HepG2 (cell line): ENCODE data around the gene ZBTB8OS. TPM values are rescaled to one million over a fixed set of nuclear protein-coding genes. Genes with fewer than 3 reads are reported as not detected.

ENCODE experiments used
- EP300 ChIP-seq, 3 experiments: sonication (generic) in 1 of 3; formaldehyde crosslinking in 1 of 3; IDR thresholded peaks; 2 replicates each; pipeline versions ENCODE4 v1.5.1 to v1.6.1; 2011 to 2020; ENCODE audit warnings: low read depth in 2 of 3, low read length in 2 of 3, borderline replicate concordance in 1 of 3, improper control_type of control experiment in 1 of 3, mild to moderate bottlenecking in 1 of 3, missing genetic modification reagents in 1 of 3, moderate library complexity in 1 of 3
- GATA4 ChIP-seq: sonication (generic); IDR thresholded peaks from 2 replicates; pipeline ENCODE4 v1.6.1; 2016; ENCODE audit warnings: antibody characterized with exemption, low read depth, borderline replicate concordance
- GATAD1 ChIP-seq: IDR thresholded peaks from 2 replicates; pipeline ENCODE4 v1.6.1; 2016; ENCODE audit warnings: missing genetic modification reagents, missing compliant biosample characterization
- HNRNPL ChIP-seq: fragments of 200-400 bp; formaldehyde crosslinking; IDR thresholded peaks from 2 replicates; pipeline ENCODE4 v1.6.1; 2017; ENCODE audit warnings: mild to moderate bottlenecking, low read depth, low read length
- HNRNPLL ChIP-seq: fragments of 200-400 bp; formaldehyde crosslinking; IDR thresholded peaks from 2 replicates; pipeline ENCODE4 v1.6.1; 2017; ENCODE audit warnings: mild to moderate bottlenecking, low read depth, low read length; ENCODE audit not compliant: poor library complexity, severe bottlenecking
- KDM5B ChIP-seq: sonication (generic); formaldehyde crosslinking; IDR thresholded peaks from 2 replicates; pipeline ENCODE4 v1.4.0; 2020; ENCODE audit warnings: missing genetic modification reagents, mild to moderate bottlenecking, borderline replicate concordance
- MTF1 ChIP-seq: sonication (generic); formaldehyde crosslinking; IDR thresholded peaks from 2 replicates; pipeline ENCODE4 v1.5.0; 2020; ENCODE audit warnings: missing genetic modification reagents
- MYC ChIP-seq: sonication (generic); formaldehyde crosslinking; IDR thresholded peaks from 2 replicates; pipeline ENCODE4 v1.9.0; 2021; ENCODE audit warnings: missing genetic modification reagents, borderline replicate concordance
- NFE2L2 ChIP-seq: fragments of 150-350 bp; IDR thresholded peaks from 2 replicates; pipeline ENCODE4 v1.6.1; 2014; ENCODE audit warnings: low read length
- RAD21 ChIP-seq: fragments of 450-650 bp; formaldehyde crosslinking; IDR thresholded peaks from 2 replicates; pipeline ENCODE4 v1.5.0; 2020; ENCODE audit warnings: mild to moderate bottlenecking
- RBFOX2 ChIP-seq: fragments of 200-400 bp; formaldehyde crosslinking; IDR thresholded peaks from 2 replicates; pipeline ENCODE4 v1.6.1; 2017; ENCODE audit warnings: low read depth, mild to moderate bottlenecking, low read length
- RELA ChIP-seq: sonication (generic); formaldehyde crosslinking; IDR thresholded peaks from 2 replicates; pipeline ENCODE4 v1.4.0; 2020; ENCODE audit warnings: missing genetic modification reagents
- RXRB ChIP-seq: IDR thresholded peaks from 2 replicates; pipeline ENCODE4 v1.6.1; 2016; ENCODE audit warnings: borderline replicate concordance, missing genetic modification reagents, missing compliant biosample characterization
- THYN1 ChIP-seq: sonication (generic); formaldehyde crosslinking; IDR thresholded peaks from 2 replicates; pipeline ENCODE4 v1.8.1; 2023; ENCODE audit warnings: low read depth, mild to moderate bottlenecking, moderate library complexity, missing genetic modification reagents, borderline replicate concordance
- WIZ ChIP-seq: sonication (generic); formaldehyde crosslinking; IDR thresholded peaks from 2 replicates; pipeline ENCODE4 v1.5.1; 2020; ENCODE audit warnings: mild to moderate bottlenecking, missing genetic modification reagents
- ZKSCAN1 ChIP-seq: fragments of 150-350 bp; IDR thresholded peaks from 2 replicates; pipeline ENCODE4 v1.6.1; 2014; ENCODE audit warnings: low read length
- ZNF354B ChIP-seq: sonication (generic); formaldehyde crosslinking; IDR thresholded peaks from 2 replicates; pipeline ENCODE4 v1.8.0; 2022; ENCODE audit warnings: mild to moderate bottlenecking, missing genetic modification reagents
- ZNF501 ChIP-seq: sonication (generic); formaldehyde crosslinking; IDR thresholded peaks from 2 replicates; pipeline ENCODE4 v1.5.1; 2020; ENCODE audit warnings: mild to moderate bottlenecking, moderate library complexity, missing genetic modification reagents
- ZNF644 ChIP-seq: IDR thresholded peaks from 2 replicates; pipeline ENCODE4 v1.6.1; 2016; ENCODE audit warnings: low read depth
- ZNF782 ChIP-seq: sonication (generic); formaldehyde crosslinking; IDR thresholded peaks from 2 replicates; pipeline ENCODE4 v1.4.0; 2020; ENCODE audit warnings: missing genetic modification reagents, mild to moderate bottlenecking, borderline replicate concordance
- polyA plus RNA-seq, 8 experiments: library from polyadenylated mRNA; depleted of rRNA in 3 of 8; stranded (reverse) in 7 of 8; unstranded in 1 of 8; fragments of >200 nt; fragmentation: Illumina TruSeq in 4 of 8; extraction: Trizol in 4 of 8; gene quantifications; 2 replicates each; pipeline versions ENCODE4 v1.2.1 to v1.2.3, GENCODE V29; 2011 to 2016; ENCODE audit warnings: low read depth in 4 of 8, missing spikeins in 1 of 8, mixed read lengths in 1 of 8; ENCODE audit not compliant: insufficient read depth in 1 of 8
- total RNA-seq, 5 experiments: library from RNA; depleted of rRNA; stranded (reverse); fragments of >200 nt; fragmentation: Illumina TruSeq; extraction: Trizol; gene quantifications; 2 replicates each; pipeline ENCODE4 v1.2.3, GENCODE V29; 2016; ENCODE audit warnings: low read depth in 1 of 5
- TF ChIP-seq, protein P1 (sequence below), 2 experiments: sonication (generic) in 1 of 2; formaldehyde crosslinking in 1 of 2; IDR thresholded peaks; 2 replicates each; pipeline versions ENCODE4 v1.4.0 to v1.6.1; 2018 to 2020; ENCODE audit warnings: missing genetic modification reagents in 2 of 2, borderline replicate concordance in 1 of 2, low read depth in 1 of 2, mild to moderate bottlenecking in 1 of 2, missing biosample characterization in 1 of 2
- TF ChIP-seq, protein P2 (sequence below): sonication (generic); formaldehyde crosslinking; IDR thresholded peaks from 2 replicates; pipeline ENCODE4 v1.4.0; 2020; ENCODE audit warnings: missing genetic modification reagents
- TF ChIP-seq, protein P3 (sequence below): sonication (generic); formaldehyde crosslinking; IDR thresholded peaks from 2 replicates; pipeline ENCODE4 v1.4.0; 2020; ENCODE audit warnings: mild to moderate bottlenecking, missing genetic modification reagents
- TF ChIP-seq, protein P4 (sequence below): sonication (generic); formaldehyde crosslinking; IDR thresholded peaks from 2 replicates; pipeline ENCODE4 v1.4.0; 2020; ENCODE audit warnings: mild to moderate bottlenecking, missing genetic modification reagents

The ZBTB8OS gene
- total and polyA plus RNA-seq, 2 of the 13 experiments (the other 11 are each of a cell fraction or from before 2014, with no cell fraction given), result 57.7 to 84.8 TPM

DNA sequence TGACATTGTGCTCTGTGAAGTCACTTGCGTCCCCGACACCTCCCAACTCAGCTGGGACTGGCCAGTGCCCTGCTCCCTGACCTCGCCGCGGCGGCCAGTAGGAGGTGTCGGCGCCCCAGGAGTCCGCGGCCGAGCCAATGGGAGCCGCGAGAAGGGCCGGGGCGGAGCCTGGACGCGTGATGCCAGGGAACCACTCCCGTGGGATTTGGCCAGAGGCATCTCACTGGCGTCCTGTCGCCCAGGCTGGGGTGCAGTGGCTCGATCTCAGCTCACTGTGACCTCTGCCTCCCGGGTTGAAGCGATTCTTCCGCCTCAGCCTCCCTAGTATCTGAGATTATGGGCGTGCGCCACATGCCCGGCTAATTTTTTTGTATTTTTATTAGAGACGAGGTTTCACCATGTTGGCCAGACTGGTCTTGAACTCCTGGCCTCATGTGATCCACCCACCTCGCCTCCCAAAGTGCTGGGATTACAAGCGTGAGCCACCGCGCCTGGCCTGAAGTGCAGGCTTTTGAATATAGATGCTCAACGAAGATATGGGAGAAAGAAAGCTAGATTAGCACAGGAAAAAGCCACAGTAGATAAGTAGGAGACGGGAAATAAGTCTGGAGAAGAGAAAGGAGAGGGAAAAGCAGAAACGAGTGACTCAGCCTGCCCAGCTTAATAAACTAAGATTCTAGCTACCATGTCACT lies 38.0 kb downstream of the ZBTB8OS start (continued):
- TF ChIP-seq, protein P1, sequence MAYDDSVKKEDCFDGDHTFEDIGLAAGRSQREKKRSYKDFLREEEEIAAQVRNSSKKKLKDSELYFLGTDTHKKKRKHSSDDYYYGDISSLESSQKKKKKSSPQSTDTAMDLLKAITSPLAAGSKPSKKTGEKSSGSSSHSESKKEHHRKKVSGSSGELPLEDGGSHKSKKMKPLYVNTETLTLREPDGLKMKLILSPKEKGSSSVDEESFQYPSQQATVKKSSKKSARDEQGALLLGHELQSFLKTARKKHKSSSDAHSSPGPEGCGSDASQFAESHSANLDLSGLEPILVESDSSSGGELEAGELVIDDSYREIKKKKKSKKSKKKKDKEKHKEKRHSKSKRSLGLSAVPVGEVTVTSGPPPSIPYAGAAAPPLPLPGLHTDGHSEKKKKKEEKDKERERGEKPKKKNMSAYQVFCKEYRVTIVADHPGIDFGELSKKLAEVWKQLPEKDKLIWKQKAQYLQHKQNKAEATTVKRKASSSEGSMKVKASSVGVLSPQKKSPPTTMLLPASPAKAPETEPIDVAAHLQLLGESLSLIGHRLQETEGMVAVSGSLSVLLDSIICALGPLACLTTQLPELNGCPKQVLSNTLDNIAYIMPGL (CRISPR knock-in tag; IDR thresholded peaks at IDR 0.05; ENCODE audit: borderline replicate concordance in 1 of 2, low read depth in 1 of 2), result peak in 1 of 2 experiments; percentile 46; a peak in 1 of 4 replicates
- TF ChIP-seq ZNF644 (no peak), RBFOX2 (peak; percentile 85), NFE2L2 (no peak), HNRNPL (0 out of 2 replicates have a peak, but pooled peaks have one; percentile 57), MYC (CRISPR knock-in tag) (peak; percentile 40; the same call in 1 of the 2 replicates), GATAD1 (CRISPR knock-in tag) (peak; percentile 73), RELA (no peak), THYN1 (no peak), ZNF354B (no peak), ZNF782 (CRISPR knock-in tag) (no peak), HNRNPLL (peak; percentile 37), KDM5B (peak; percentile 29; the same call in 1 of the 2 replicates), ZKSCAN1 (no peak), RXRB (CRISPR knock-in tag) (no peak), WIZ (CRISPR knock-in tag) (peak; percentile 30; the same call in 1 of the 2 replicates), MTF1 (no peak), RAD21 (CRISPR knock-in tag) (0 out of 2 replicates have a peak, but pooled peaks have one; percentile 24), EP300 (IDR thresholded peaks at IDR 0.05; ENCODE audit: low read depth in 2 of 2, low read length in 2 of 2) (no peak), EP300 (CRISPR knock-in tag; IDR thresholded peaks at IDR 0.05; ENCODE audit: borderline replicate concordance) (no peak), GATA4 (peak; percentile 77), ZNF501 (CRISPR knock-in tag) (peak; percentile 72; the same call in 1 of the 2 replicates)
- TF ChIP-seq, protein P2, sequence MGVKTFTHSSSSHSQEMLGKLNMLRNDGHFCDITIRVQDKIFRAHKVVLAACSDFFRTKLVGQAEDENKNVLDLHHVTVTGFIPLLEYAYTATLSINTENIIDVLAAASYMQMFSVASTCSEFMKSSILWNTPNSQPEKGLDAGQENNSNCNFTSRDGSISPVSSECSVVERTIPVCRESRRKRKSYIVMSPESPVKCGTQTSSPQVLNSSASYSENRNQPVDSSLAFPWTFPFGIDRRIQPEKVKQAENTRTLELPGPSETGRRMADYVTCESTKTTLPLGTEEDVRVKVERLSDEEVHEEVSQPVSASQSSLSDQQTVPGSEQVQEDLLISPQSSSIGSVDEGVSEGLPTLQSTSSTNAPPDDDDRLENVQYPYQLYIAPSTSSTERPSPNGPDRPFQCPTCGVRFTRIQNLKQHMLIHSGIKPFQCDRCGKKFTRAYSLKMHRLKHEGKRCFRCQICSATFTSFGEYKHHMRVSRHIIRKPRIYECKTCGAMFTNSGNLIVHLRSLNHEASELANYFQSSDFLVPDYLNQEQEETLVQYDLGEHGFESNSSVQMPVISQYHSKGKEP, result no peak
- TF ChIP-seq, protein P3, sequence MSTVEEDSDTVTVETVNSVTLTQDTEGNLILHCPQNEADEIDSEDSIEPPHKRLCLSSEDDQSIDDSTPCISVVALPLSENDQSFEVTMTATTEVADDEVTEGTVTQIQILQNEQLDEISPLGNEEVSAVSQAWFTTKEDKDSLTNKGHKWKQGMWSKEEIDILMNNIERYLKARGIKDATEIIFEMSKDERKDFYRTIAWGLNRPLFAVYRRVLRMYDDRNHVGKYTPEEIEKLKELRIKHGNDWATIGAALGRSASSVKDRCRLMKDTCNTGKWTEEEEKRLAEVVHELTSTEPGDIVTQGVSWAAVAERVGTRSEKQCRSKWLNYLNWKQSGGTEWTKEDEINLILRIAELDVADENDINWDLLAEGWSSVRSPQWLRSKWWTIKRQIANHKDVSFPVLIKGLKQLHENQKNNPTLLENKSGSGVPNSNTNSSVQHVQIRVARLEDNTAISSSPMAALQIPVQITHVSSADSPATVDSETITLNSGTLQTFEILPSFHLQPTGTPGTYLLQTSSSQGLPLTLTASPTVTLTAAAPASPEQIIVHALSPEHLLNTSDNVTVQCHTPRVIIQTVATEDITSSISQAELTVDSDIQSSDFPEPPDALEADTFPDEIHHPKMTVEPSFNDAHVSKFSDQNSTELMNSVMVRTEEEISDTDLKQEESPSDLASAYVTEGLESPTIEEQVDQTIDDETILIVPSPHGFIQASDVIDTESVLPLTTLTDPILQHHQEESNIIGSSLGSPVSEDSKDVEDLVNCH (CRISPR knock-in tag), result 0 out of 2 replicates have a peak, but pooled peaks have one; percentile 55
- TF ChIP-seq, protein P4, sequence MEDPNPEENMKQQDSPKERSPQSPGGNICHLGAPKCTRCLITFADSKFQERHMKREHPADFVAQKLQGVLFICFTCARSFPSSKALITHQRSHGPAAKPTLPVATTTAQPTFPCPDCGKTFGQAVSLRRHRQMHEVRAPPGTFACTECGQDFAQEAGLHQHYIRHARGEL (CRISPR knock-in tag), result no peak
